ENCODE measurements around the gene NUP62. TPM values are rescaled to one million over a fixed set of nuclear protein-coding genes. Genes with fewer than 3 reads are reported as not detected.
A peak's percentile ranks its signal among the peaks of the same experiment; 100 is the strongest.

Gene NUP62
- total and polyA plus RNA-seq, 2 of the 8 experiments (the other 6 are each of a cell fraction or from before 2014, with no cell fraction given), result 50.0 to 107 TPM

GRCh38 chr19:49908480-49909420 is 20.6 kb downstream of the NUP62 start:
- TF ChIP-seq GABPA (IDR thresholded peaks at IDR 0.05; ENCODE audit: borderline replicate concordance, insufficient read depth, low read length) (no peak), SP2 (IDR thresholded peaks at IDR 0.05; ENCODE audit: low read length) (no peak), FOSL1 (IDR thresholded peaks at IDR 0.05; ENCODE audit: insufficient read depth, low read depth, low read length) (0 out of 2 replicates have a peak, but pooled peaks have one; percentile 48), RNF2 (IDR thresholded peaks at IDR 0.05; ENCODE audit: borderline replicate concordance, low read depth, low read length, missing control alignments, poor library complexity, severe bottlenecking) (no peak), RFX5 (IDR thresholded peaks at IDR 0.05; ENCODE audit: borderline replicate concordance, low read depth, low read length) (no peak), EGR1 (IDR thresholded peaks at IDR 0.05; ENCODE audit: borderline replicate concordance, low read depth, low read length) (peak; percentile 85; the same call in 1 of the 2 replicates), KDM1A (IDR thresholded peaks at IDR 0.05; ENCODE audit: borderline replicate concordance, low read length) (no peak)
- TF ChIP-seq, protein P1, sequence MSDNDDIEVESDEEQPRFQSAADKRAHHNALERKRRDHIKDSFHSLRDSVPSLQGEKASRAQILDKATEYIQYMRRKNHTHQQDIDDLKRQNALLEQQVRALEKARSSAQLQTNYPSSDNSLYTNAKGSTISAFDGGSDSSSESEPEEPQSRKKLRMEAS (IDR thresholded peaks at IDR 0.05), result no peak
- H3K27ac ChIP-seq (ENCODE audit: low read depth, low read length), result no peak overlapping the region
- H2AK5ac ChIP-seq (ENCODE audit: low read depth, low read length), result no peak overlapping the region
- peaks cover 21 to 45% (median 34%) of the 10 kb centered on the region in 4 experiments; a peak in 7 of 8 replicates for H3K36me3 ChIP-seq (ENCODE audit: control insufficient read depth in 2 of 4, insufficient read depth in 4 of 4, low read length in 3 of 4)
- DNase-seq (ENCODE audit: low read depth in 1 of 2, low spot score in 2 of 2) (no peak), FAIRE-seq (no peak)
- 98% methylated on average over 32 of the region's 37 CpGs; no CpG with 5 or more reads in 1 of the 2 experiments for WGBS, 2 experiments (ENCODE audit: extremely low coverage in 1 of 2, insufficient coverage in 1 of 2, insufficient read length in 1 of 2, insufficient replicate concordance in 2 of 2, low coverage in 1 of 2, low lambda C conversion rate in 2 of 2, missing lambda C conversion rate in 1 of 2)
- ChIA-PET POLR2A (ENCODE audit: partially characterized antibody) (interaction anchor here (1.0 to 19.2 kb wide), 7 partner anchors 9 to 32 kb away, joined by 3 to 373 read pairs (median 6); partner anchors contain the start of genes AKT1S1, ATF5, IL4I1 and NUP62), CTCF (ENCODE audit: partially characterized antibody) (interaction anchor here (0.6 to 4.8 kb wide), 5 partner anchors 9 to 851 kb away, joined by 3 to 20 read pairs (median 3); no protein-coding TSS in a partner anchor)
- H3K14ac ChIP-seq (ENCODE audit: insufficient read length), result no peak overlapping the region
- no peak overlapping the region for H3K4me3 ChIP-seq (ENCODE audit: extremely low read depth in 1 of 4, insufficient read depth in 2 of 4, low read depth in 3 of 4, low read length in 4 of 4)
- H4K8ac ChIP-seq (ENCODE audit: extremely low read depth, insufficient read depth, low read length), result no peak overlapping the region
- H3K23ac ChIP-seq (ENCODE audit: insufficient read length), result no peak overlapping the region
- no peak overlapping the region for H2AFZ ChIP-seq (ENCODE audit: low read length)
- no peak overlapping the region for H3K56ac ChIP-seq (replicated peaks; ENCODE audit: insufficient read length, low read depth, low read length)
- no peak overlapping the region for H2BK12ac ChIP-seq (ENCODE audit: low read depth, low read length)
- peaks cover 0 to 25% of the 10 kb centered on the region in 2 experiments; a peak in 1 of 4 replicates for H3K79me2 ChIP-seq (ENCODE audit: control insufficient read depth in 1 of 2, insufficient read depth in 2 of 2, low read length in 2 of 2)
- H4K20me1 ChIP-seq (replicated peaks in 1 of 2; ENCODE audit: control insufficient read depth in 1 of 2, insufficient read depth in 2 of 2, low read length in 2 of 2), result peaks cover 36 to 39% of the 10 kb centered on the region in 2 experiments
- H3K79me1 ChIP-seq (ENCODE audit: low read depth, low read length), result peaks cover 7% of the 10 kb centered on the region; the same call in 1 of the 2 replicates
- no peak overlapping the region for H2BK120ac ChIP-seq (replicated peaks; ENCODE audit: low read depth, low read length)
- H2BK15ac ChIP-seq (ENCODE audit: low read length), result no peak overlapping the region
- 0 out of 2 replicates have a peak overlapping the region, but pooled peaks have one; percentile 21 for H2BK5ac ChIP-seq (ENCODE audit: low read depth, low read length)
- H4K5ac ChIP-seq (ENCODE audit: insufficient read length, low read depth, low read length), result no peak overlapping the region
- H3K18ac ChIP-seq (ENCODE audit: extremely low read depth, low read length), result no peak overlapping the region
- no peak overlapping the region for H3K4ac ChIP-seq (replicated peaks; ENCODE audit: insufficient read length, low read depth, low read length)
- H3K4me1 ChIP-seq (replicated peaks in 1 of 4; ENCODE audit: control insufficient read depth in 3 of 4, insufficient read depth in 4 of 4, low read length in 3 of 4), result peaks cover 0 to 6% (median 3%) of the 10 kb centered on the region in 4 experiments; a peak in 3 of 7 replicates
- H3K9me3 ChIP-seq (ENCODE audit: insufficient read depth in 2 of 2, low read depth in 1 of 2, low read length in 1 of 2), result no peaks in the 10 kb centered on the region
- no peaks in the 10 kb centered on the region; a peak in 1 of 7 replicates for H3K27me3 ChIP-seq (replicated peaks in 1 of 4; ENCODE audit: control insufficient read depth in 3 of 4, extremely low read depth in 1 of 4, insufficient read depth in 3 of 4, low read length in 3 of 4)
- H3K9ac ChIP-seq (replicated peaks in 1 of 4; ENCODE audit: extremely low read depth in 1 of 4, low read depth in 3 of 4, low read length in 3 of 4), result no peak overlapping the region
- H3K4me2 ChIP-seq (ENCODE audit: insufficient read depth in 1 of 2, low read depth in 2 of 2, low read length in 2 of 2), result no peak overlapping the region
- H3K23me2 ChIP-seq (ENCODE audit: low read depth, low read length), result no peaks in the 10 kb centered on the region
- no peak overlapping the region for H4K91ac ChIP-seq (replicated peaks; ENCODE audit: insufficient read length, low read length)
- no peak overlapping the region for H2BK20ac ChIP-seq (ENCODE audit: low read length)

Measured in H1 (cell line).